Natural killer cell treated with Interleukin-12 subunit alpha and Interleukin-12 subunit beta and Interleukin-15 and Interleukin-18, amount 100 ng/mL, for 72 hours (primary cell): ENCODE results near the gene ST6GAL1. TPM values are rescaled to one million over a fixed set of nuclear protein-coding genes. Genes with fewer than 3 reads are reported as not detected.
A peak's percentile ranks its signal among the peaks of the same experiment; 100 is the strongest.

ENCODE experiments used
- ATAC-seq, 2 donors: fragments of 150-1000 bp; cut with Tn5 transposase in 1 of 2; sonication (Bioruptor Pico), chemical (Tn5 transposase) in 1 of 2; 2 replicates each; pipeline ENCODE4 v1.10.0; 2021
- DNase-seq: peaks from one replicate; pipeline ENCODE4 v3.0.0; 2022; ENCODE audit warnings: low spot score
- H3K27ac Mint-ChIP-seq, 2 donors: 1 replicate in 1 of 2; 2 replicates in 1 of 2; pipeline ENCODE4 v1.8.0; 2022; ENCODE audit warnings: mixed read lengths in 2 of 2, mild to moderate bottlenecking in 1 of 2, moderate library complexity in 1 of 2
- H3K27me3 Mint-ChIP-seq, 2 donors: 1 replicate in 1 of 2; 2 replicates in 1 of 2; pipeline ENCODE4 v1.8.0; 2022; ENCODE audit warnings: mixed read lengths in 2 of 2
- H3K36me3 Mint-ChIP-seq: one replicate; pipeline ENCODE4 v1.8.0; 2022; ENCODE audit warnings: mixed read lengths
- H3K4me1 Mint-ChIP-seq, 2 donors: 1 replicate in 1 of 2; 2 replicates in 1 of 2; pipeline ENCODE4 v1.8.0; 2022; ENCODE audit warnings: low read depth in 2 of 2, mixed read lengths in 2 of 2, mild to moderate bottlenecking in 1 of 2
- H3K4me3 Mint-ChIP-seq: one replicate; pipeline ENCODE4 v1.8.0; 2022; ENCODE audit warnings: mixed read lengths
- H3K9me3 Mint-ChIP-seq: 2 replicates; pipeline ENCODE4 v1.8.0; 2022; ENCODE audit warnings: mixed read lengths
- total RNA-seq, 2 donors: library from RNA; stranded (reverse); gene quantifications; one replicate each; pipeline ENCODE4 v1.2.3, GENCODE V29; 2022

Gene ST6GAL1
- total RNA-seq, 2 donors from 2014 or later, result 179 to 304 TPM

DNA sequence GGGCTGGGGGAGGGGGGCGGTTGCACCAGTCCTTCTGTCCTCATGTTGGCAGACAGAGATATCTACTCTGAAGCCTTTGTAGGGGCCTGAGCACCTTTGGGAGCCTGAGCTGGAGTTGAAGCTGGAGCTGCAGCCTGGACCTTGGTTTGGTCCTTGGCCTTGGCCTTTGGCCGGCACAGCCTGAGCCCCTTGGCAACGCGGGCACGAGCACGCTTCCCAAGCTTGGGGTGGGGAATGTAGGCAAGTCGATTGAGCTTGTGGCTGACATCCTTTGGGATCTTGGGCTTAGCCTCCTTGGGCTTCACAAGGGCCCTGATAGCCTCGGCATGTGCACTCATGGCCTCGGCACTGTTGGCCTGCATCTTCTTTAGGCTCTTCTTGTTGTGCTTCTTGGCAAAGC, 8.1 kb upstream of the ST6GAL1 start:
- peaks cover 5 to 15% of the 10 kb centered on the region in 2 donors for H3K4me1 Mint-ChIP-seq
- H3K36me3 Mint-ChIP-seq, result no peaks in the 10 kb centered on the region
- H3K9me3 Mint-ChIP-seq, result no peaks in the 10 kb centered on the region
- ATAC-seq (no peak), DNase-seq (no peak)
- no peak overlapping the region for H3K27ac Mint-ChIP-seq
- H3K27me3 Mint-ChIP-seq, result no peaks in the 10 kb centered on the region
- no peak overlapping the region for H3K4me3 Mint-ChIP-seq

DNA sequence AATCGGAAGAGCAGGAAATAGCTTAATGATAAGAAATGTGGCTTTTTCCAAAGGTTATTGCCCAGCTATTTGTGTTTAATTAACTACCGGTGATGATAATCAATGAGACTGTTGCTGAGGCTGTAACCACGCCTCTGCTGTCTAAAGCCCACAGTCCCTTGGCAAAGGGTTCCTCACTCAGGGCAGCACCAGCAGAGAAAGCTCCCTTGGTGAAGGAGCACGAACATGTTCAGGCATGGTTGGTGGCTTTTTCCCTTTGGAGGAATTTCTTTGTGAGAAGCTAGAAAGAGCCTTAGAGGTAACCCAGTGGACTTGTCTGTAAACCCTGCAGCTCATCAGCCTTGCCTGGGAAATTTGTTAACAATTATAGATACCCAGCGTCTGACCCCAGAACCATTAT, 7.5 kb upstream of the ST6GAL1 start:
- Mint-ChIP-seq H3K9me3 (no peaks in the 10 kb centered on the region), H3K4me3 (no peak overlapping the region), H3K36me3 (no peaks in the 10 kb centered on the region), H3K4me1 (peaks cover 3 to 13% of the 10 kb centered on the region in 2 donors), H3K27me3 (no peaks in the 10 kb centered on the region), H3K27ac (no peak overlapping the region)
- no peak for DNase-seq
- no peak for ATAC-seq

DNA sequence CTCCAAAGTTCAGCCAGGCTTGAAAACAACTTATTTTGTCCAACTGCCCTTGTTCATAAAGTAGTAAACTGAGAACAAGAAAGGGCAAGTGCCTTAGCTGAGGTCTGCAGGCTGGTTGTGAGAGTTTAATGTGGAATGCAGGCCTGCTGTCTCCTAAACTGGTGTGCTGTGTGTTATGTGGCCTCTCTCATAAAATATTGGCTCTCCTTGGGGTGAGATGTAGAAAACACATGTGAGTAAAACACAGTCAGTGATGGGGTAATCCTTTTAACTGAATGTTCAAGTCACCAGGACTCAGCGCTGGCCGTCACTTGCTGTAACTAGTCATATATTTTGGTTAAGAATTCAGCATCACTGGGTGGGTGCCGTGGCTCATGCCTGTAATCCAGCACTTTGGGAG, 7.1 kb upstream of the ST6GAL1 start:
- ATAC-seq, result no peak
- no peaks in the 10 kb centered on the region for H3K36me3 Mint-ChIP-seq
- H3K4me3 Mint-ChIP-seq, result no peak overlapping the region
- H3K9me3 Mint-ChIP-seq, result no peaks in the 10 kb centered on the region
- peaks cover 3 to 12% of the 10 kb centered on the region in 2 donors for H3K4me1 Mint-ChIP-seq
- H3K27ac Mint-ChIP-seq, result no peak overlapping the region
- no peaks in the 10 kb centered on the region for H3K27me3 Mint-ChIP-seq
- no peak for DNase-seq

DNA sequence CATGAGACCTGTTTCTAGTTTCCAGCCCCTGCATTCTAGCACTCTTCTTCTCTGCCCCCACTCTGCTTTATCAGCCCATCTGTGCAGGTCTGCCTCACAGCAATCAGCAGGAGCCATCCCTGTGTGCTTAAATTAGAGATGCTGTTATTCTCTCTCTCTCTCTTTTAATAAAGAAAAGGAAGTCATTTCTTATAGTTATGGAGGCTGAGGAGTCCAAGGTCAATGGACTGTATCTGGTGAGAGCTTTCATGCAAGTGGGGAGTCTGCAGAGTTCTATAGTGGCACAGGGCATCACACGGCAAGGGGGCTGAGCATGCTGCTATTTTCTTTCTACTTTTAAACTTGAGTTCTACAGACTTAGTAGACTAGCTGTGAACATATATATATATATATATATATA, 4.5 kb upstream of the ST6GAL1 start:
- Mint-ChIP-seq H3K4me3 (no peak overlapping the region), H3K9me3 (no peaks in the 10 kb centered on the region), H3K36me3 (no peaks in the 10 kb centered on the region), H3K27me3 (no peaks in the 10 kb centered on the region), H3K27ac (peak overlapping the region in 1 of 2 donors; percentile 35), H3K4me1 (peaks cover 17 to 24% of the 10 kb centered on the region in 2 donors)
- no peak for ATAC-seq
- no peak for DNase-seq

DNA sequence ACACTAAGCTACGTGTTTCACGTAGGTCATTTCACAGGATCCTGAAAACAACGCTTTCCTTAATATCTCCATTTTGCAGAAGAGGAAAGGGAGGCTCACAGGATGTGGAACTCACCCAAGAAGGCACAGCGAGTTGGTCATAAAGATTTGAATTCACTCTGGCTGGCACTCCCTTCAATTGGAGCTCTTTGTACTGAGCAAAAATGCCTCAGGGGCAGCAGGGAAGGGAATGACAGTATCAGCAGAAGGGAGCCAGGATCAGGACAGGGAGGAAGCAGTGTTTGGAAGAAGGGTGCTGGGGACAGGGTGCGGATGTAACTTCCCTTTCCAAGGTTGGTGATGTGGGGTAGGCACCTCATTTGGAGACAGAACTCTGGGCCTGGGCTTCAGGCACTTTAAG, 1.1 kb upstream of the ST6GAL1 start:
- no peak for DNase-seq
- Mint-ChIP-seq H3K36me3 (peaks cover 16% of the 10 kb centered on the region), H3K27ac (peak overlapping the region in 1 of 2 donors; percentile 91), H3K4me1 (peaks cover 41 to 42% of the 10 kb centered on the region in 2 donors), H3K4me3 (peak overlapping the region; percentile 96), H3K9me3 (no peaks in the 10 kb centered on the region), H3K27me3 (no peaks in the 10 kb centered on the region)
- ATAC-seq, result no peak

DNA sequence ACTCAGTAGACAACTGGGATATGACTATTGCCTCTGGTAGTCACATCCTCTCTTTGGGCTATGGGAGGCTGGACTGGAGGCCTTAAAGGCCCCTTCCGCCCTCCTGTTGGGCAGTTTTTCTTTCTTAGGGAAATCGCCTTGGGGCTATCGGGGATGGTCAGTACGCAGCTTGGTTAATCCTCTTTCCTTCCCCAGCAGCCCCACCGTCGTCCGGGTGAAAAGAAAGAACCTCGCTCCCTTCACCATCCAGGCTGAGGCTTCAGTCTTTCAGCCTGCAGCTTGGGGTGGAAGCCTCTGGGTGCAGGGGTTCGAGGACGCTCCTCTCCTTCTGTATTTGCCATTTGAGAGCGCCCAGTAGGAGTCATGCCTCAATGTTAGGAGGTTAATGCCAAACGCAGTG, 641 bp upstream of the ST6GAL1 start:
- H3K27ac Mint-ChIP-seq, result peak overlapping the region; percentile 86 to 91
- H3K4me1 Mint-ChIP-seq, result peaks cover 44 to 45% of the 10 kb centered on the region in 2 donors
- peak overlapping the region; percentile 96 for H3K4me3 Mint-ChIP-seq
- H3K27me3 Mint-ChIP-seq, result no peaks in the 10 kb centered on the region
- peaks cover 16% of the 10 kb centered on the region for H3K36me3 Mint-ChIP-seq
- DNase-seq (no peak), ATAC-seq (no peak)
- H3K9me3 Mint-ChIP-seq, result no peaks in the 10 kb centered on the region

DNA sequence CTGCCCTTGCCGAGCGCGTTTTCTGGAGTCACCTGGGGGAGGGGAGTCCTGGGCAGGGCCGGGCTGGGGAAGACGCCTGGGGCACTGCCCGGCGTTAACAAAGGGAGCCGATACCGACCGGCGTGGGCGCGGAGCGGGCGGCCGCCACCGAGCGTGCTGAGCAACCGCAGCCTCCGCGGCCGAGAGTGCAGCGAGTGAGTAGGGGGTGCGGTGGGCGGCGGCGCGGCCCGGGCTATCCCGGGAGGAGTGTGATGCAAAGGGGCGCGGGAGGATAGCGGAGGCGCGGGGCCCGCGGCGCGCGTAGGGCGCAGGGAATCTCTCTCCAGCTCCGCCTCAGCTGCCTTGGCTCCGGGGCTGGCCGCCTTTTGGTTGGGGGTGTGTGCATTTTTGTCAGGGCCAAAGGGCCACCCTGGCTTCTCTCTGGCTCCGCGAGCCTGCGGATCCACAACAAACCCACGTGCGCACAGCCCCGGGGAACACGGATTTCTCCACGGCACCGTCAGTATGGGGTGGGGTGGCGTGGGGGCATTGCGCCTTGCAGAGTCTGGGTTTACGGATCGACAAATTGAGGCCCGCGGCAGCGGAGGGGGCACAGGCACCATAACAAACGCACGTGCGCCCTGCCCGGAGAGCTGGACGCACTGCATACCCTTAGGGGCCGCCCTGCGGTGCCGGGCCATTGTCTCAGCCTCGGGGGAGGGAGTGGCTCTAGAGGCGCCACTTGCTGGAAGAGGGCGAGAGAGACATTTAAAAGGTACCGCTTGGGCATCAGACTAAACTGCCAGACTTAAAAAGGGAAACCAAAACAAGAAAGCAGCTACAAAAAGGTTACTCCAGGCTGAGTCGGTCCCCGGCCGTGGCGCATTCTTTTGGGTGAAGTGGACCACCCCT, 560 bp downstream of the ST6GAL1 start:
- Mint-ChIP-seq H3K4me1 (peaks cover 51% of the 10 kb centered on the region in 2 donors), H3K4me3 (peak overlapping the region; percentile 96), H3K9me3 (no peaks in the 10 kb centered on the region), H3K27ac (peak overlapping the region; percentile 86 to 91), H3K36me3 (peaks cover 25% of the 10 kb centered on the region), H3K27me3 (no peaks in the 10 kb centered on the region)
- peak; percentile 83 to 85 for ATAC-seq
- peak; percentile 80 for DNase-seq

DNA sequence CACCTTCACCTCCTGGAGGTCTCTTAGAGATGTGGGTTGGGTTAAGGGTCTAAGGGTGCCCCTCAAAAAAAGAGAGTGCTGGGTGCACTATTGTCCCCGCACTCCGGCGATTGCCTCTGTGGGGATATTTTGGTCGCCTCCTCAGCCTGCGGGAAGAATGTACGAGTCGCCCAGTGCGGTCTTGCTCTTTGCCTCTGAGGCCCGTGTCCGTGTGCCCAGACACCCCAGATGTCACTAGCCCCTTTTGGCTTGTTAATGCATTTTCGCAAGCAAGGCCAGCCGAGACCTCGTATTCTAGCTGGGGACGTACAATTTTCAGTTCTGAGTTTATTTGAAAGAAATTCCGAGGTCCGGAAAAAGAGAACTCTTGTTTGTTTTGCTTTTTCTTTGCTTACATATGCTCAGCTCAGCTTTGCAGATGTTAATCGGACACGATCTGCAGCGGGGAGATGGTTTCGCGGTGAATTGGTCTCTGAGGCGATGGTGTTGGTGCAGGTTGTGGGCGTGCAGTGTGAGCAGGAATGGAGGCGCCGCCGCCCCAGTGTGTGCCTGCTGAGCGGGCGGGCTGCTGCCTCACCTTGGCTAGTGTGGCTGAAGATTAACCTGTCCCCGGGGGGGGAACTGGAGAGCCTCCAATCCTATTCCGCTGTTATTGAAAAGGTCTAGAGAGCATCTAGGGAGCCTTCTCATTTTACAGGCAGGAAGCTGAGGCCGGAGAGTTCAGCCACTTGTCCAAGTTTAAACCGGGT, 1.4 kb downstream of the ST6GAL1 start:
- ATAC-seq (peak; percentile 62 to 68), DNase-seq (peak; percentile 75)
- Mint-ChIP-seq H3K27me3 (no peaks in the 10 kb centered on the region), H3K36me3 (peaks cover 25% of the 10 kb centered on the region), H3K27ac (peak overlapping the region; percentile 86 to 91), H3K4me1 (peaks cover 51 to 55% of the 10 kb centered on the region in 2 donors), H3K9me3 (no peaks in the 10 kb centered on the region), H3K4me3 (peak overlapping the region; percentile 96)

DNA sequence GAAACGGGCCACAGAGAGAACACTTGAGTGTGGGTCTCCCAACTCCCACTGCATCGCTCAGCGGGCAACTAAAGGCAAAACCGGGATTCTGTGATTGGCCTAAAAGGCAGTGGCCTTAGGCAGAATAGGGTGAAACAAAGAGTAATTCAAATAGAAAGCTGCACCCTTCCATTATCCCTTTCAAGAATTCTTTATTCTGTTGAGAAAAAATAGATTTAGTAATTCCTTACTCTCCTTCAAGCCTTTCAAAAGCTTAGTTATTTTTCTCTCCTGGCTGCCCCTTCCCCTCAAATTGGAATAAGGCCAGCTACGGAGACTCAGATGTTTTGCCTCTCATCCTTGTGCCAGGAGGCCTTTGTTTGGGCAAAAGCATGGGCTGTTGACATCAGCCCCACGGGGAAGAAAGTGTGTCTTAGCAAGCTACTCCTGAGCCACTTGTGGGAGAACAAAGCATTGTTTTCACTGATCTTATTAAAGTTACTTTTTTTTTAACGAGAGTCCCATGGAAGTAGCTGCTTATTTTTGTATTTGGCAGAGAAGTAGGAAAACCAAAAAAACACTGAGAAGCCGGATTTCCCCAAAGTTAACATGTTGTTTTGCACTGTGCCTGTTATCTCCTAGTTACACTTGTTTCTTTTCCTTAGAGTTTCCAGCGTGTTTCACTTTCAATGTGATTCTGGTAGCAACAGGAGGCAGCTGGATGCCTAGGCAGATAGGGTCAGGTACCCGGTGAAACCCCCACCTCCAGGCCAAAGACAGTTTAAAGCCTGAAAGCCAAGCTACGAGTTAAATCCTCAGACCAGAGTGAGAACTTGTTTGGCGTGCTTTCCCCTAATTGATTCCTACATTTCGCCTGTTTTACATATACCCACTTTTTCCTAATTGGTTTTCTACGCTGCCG, 2.2 kb downstream of the ST6GAL1 start:
- no peak for DNase-seq
- peaks cover 57 to 62% of the 10 kb centered on the region in 2 donors for H3K4me1 Mint-ChIP-seq
- no peak for ATAC-seq

DNA sequence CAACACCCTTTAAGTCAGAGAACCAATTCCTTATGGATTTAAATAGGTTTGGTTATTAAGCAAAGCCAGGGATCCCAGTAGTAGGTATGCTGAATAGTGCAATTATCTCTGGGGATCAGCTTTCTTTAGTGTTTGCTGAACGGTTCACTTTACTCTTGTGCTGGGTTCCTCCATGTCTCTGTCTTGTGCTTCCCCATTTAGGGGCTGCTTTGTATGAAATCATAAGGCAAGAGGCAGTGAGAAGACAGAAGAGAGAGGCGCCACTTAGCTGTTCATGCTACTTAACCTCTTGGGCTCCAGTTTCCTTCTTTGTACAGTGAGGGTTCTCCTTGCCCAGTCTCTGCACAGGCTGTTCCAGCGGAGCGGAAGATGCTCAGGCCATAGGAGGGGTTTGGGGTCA, 3.5 kb downstream of the ST6GAL1 start:
- Mint-ChIP-seq H3K36me3 (peaks cover 38% of the 10 kb centered on the region), H3K4me1 (peaks cover 60 to 69% of the 10 kb centered on the region in 2 donors), H3K27me3 (no peaks in the 10 kb centered on the region), H3K4me3 (peak overlapping the region; percentile 96), H3K9me3 (no peaks in the 10 kb centered on the region), H3K27ac (peak overlapping the region in 1 of 2 donors; percentile 86)
- DNase-seq (no peak), ATAC-seq (no peak)

More for the DNA sequence above, 2.2 kb downstream of the ST6GAL1 start:
- Mint-ChIP-seq H3K9me3 (no peaks in the 10 kb centered on the region), H3K27me3 (no peaks in the 10 kb centered on the region), H3K27ac (peak overlapping the region; percentile 86 to 91), H3K36me3 (peaks cover 30% of the 10 kb centered on the region), H3K4me3 (peak overlapping the region; percentile 96)

DNA sequence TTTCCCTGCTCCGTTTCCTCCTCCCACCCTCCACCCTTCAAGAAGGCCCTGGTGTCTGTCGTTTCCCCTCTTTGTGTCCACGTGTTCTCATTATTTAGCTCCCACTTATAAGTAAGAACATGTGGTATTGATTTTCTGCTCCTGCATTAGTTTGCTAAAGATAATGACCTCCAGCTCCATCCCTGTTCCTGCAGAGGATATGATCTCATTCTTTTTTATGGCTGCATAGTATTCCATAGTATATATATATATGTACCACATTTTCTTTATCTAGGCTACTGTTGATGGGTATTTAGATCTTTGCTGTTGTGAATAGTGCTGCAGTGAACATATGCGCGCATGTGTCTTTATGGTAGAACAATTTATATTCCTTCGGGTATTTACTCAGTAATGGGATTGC, 4.8 kb downstream of the ST6GAL1 start:
- H3K4me3 Mint-ChIP-seq, result peak overlapping the region; percentile 54
- peak overlapping the region; percentile 53 to 56 for H3K27ac Mint-ChIP-seq
- H3K4me1 Mint-ChIP-seq, result peaks cover 56 to 66% of the 10 kb centered on the region in 2 donors
- ATAC-seq (no peak), DNase-seq (no peak)
- H3K9me3 Mint-ChIP-seq, result no peaks in the 10 kb centered on the region
- peaks cover 38% of the 10 kb centered on the region for H3K36me3 Mint-ChIP-seq
- no peaks in the 10 kb centered on the region for H3K27me3 Mint-ChIP-seq

DNA sequence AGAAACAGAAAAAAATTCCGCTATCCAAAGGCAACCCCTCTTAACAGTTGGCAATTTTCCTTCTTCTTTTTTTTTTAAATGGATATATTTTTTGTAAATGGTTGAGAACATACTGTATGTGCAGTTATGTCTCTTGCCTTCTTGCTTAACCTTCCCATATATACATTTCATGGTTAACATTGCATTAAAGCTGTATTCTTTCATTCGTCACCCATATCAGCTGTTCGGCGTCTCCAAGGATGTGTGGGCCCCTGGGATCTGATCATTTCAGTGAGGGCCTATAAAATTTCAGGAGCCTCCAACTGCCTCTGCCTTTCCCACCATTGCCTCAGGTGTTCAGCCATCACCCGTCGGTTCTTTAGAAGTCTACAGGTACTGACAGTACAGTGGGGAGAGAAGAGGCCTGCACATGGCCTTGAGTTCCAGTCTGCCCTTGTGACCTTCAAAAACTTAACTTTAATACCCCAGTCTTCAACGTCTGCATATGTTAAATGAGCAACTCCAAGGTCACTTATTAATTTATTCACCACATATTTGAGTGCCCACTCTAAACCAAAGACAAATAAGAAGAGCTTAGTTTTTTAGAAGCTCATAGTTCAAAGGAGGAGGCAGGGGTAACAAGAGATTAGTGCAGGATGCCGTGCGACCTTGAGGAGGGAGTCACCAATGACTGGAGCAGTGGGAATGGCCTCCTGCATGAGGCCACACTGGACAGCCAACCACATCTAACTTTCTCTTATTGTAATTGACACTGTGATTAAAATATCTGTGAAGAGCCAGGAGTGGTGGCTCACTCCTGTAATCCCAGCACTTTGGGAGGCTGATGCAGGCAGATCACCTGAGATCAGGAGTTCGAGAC, 6.9 kb downstream of the ST6GAL1 start:
- peak in 1 of 2 donors; percentile 70 for ATAC-seq
- Mint-ChIP-seq H3K4me3 (peak overlapping the region; percentile 62), H3K36me3 (peaks cover 35% of the 10 kb centered on the region), H3K27me3 (no peaks in the 10 kb centered on the region), H3K4me1 (peaks cover 62 to 70% of the 10 kb centered on the region in 2 donors), H3K9me3 (no peaks in the 10 kb centered on the region), H3K27ac (peak overlapping the region; percentile 61 to 83)
- DNase-seq, result no peak
